Choroid plexus epithelial cell (primary cell): ENCODE data around the gene PEG3.
A peak's percentile ranks its signal among the peaks of the same experiment; 100 is the strongest.
"Not testable (repeated sequence)": the region's sequence is repeated elsewhere in the genome, so short reads cannot be mapped to it uniquely, and the experiment has no call there.

ENCODE experiments used
- DNase-seq: peaks from one replicate; pipeline ENCODE4 v3.0.0-alpha.2; 2010; ENCODE audit warnings: low read depth
- H3K4me3 ChIP-seq: 2 replicates; pipeline ENCODE4 v1.5.1; 2011; ENCODE audit warnings: low read depth, mild to moderate bottlenecking, control low read depth, low read length, moderate library complexity
- TF ChIP-seq, protein P1 (sequence below): conservative IDR thresholded peaks from 2 replicates; pipeline ENCODE4 v1.5.1; 2011; ENCODE audit warnings: low read depth, mild to moderate bottlenecking, control low read depth, inconsistent platforms, low read length, moderate library complexity

Gene PEG3

GRCh38 chr19:56858026-56858425, 17.5 kb upstream of the PEG3 start:
- no peak for DNase-seq
- TF ChIP-seq, protein P1, sequence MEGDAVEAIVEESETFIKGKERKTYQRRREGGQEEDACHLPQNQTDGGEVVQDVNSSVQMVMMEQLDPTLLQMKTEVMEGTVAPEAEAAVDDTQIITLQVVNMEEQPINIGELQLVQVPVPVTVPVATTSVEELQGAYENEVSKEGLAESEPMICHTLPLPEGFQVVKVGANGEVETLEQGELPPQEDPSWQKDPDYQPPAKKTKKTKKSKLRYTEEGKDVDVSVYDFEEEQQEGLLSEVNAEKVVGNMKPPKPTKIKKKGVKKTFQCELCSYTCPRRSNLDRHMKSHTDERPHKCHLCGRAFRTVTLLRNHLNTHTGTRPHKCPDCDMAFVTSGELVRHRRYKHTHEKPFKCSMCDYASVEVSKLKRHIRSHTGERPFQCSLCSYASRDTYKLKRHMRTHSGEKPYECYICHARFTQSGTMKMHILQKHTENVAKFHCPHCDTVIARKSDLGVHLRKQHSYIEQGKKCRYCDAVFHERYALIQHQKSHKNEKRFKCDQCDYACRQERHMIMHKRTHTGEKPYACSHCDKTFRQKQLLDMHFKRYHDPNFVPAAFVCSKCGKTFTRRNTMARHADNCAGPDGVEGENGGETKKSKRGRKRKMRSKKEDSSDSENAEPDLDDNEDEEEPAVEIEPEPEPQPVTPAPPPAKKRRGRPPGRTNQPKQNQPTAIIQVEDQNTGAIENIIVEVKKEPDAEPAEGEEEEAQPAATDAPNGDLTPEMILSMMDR = no peak
- no peak overlapping the region for H3K4me3 ChIP-seq

DNA sequence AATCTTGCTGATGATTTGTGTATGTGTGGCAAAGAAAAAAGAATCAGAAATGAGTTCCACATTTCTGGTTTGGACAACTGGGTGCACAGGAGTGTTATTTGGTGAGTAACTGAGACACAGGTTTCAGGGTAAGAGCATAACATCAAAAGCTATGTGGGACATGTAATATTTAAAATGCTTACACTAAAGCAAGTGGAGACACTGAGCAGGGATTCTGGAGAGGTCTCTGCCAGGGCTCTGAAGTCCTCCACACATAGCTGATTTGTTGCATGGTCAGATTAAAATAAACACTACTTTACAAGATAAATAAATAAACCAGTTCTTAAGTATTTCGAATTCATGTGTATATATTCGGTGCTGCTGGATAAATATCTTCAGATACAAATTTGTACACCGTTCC, 16.3 kb upstream of the PEG3 start:
- TF ChIP-seq, protein P1 = no peak
- no peak overlapping the region for H3K4me3 ChIP-seq
- no peak for DNase-seq

DNA sequence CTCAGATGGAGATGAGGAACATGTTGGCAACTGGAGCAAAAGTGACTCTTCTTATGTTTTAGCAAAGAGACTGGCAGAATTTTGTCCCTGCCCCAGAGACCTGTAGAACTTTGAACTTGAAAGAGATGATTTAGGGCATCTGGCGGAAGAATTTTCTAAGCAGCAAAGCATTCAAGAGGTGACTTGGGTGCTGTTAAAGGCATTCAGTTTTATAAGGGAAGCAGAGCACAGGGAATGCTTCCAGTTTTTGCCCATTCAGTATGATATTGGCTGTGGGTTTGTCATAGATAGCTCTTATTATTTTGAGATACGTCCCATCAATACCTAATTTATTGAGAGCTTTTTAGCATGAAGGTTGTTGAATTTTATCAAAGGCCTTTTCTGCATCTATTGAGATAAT, 11.8 kb upstream of the PEG3 start:
- H3K4me3 ChIP-seq, DNase-seq: not testable (repeated sequence)

DNA sequence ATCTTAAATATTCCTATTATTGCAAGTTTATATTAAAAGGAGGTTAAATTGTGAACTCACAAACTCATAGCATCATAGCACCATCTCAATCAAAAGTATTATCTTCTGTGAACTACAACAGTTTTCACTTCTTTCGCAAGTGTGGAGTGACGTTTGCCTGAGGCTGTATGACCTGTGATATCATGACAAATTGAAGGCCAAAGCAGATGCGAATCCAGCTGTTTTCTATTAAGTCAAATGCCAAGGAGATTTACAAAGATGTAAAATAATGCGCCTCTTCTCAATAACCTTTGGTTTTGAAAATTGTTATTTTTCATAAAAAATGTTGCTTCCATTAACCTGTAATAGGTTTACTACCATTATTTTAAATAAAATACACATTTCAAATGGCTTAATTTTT, 7.6 kb upstream of the PEG3 start:
- no peak overlapping the region for H3K4me3 ChIP-seq
- TF ChIP-seq, protein P1 = no peak
- no peak for DNase-seq

GRCh38 chr19:56842412-56842811, 1.9 kb upstream of the PEG3 start:
- DNase-seq = no peak
- no peak overlapping the region for H3K4me3 ChIP-seq
- TF ChIP-seq, protein P1 = no peak

GRCh38 chr19:56841193-56841543, 642 bp upstream of the PEG3 start:
- TF ChIP-seq, protein P1 = no peak
- H3K4me3 ChIP-seq = no peak overlapping the region
- no peak for DNase-seq

DNA sequence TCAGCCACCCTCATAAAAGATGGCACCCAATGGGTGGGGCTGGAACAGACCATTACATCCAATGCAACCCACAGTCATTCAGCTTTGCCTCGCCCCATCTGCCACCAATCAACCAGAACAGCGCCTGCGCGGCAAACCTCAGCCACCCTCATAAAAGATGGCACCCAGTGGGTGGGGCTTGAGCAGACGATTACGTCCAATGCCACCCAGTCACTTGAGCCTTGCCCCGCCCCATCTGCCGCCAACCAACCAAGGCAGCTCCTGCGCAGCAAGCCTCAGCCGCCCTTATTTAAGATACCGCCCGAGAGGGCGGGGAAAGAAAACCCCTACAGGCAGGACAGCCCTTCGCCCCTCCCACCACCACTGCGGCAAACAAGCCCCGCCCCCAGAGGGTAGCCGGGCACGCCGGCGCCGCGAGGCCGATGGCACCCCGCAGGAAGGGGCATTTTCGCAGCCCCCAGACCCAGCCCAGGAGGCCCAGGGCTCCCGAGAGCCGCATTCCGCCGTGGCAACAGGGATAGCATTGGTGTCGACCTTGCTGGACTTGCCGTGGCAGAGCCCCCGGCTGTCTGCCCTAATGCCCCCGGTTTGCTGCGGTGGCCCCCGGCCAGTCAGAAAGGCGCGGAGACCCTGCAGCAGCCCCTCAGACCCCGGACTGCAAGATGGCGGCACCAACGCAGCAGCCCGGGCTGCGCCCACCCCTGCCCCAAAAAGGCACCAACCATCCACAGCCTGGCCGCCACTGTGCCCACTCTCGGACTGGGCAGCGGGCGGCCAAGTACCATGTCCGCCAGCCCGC, 675 bp downstream of the PEG3 start:
- TF ChIP-seq, protein P1 = no peak
- peak; percentile 67 for DNase-seq
- no peak overlapping the region for H3K4me3 ChIP-seq
